GM18526 (cell line): ENCODE data around the gene ZRANB1.

Source experiments
- POLR2A ChIP-seq: IDR thresholded peaks from 3 replicates; pipeline ENCODE4 v1.6.1; 2011; ENCODE audit not compliant: insufficient read length; ENCODE audit errors: extremely low read depth

ZRANB1 gene

GRCh38 chr10:124944982-124945381 is 3.1 kb downstream of the ZRANB1 start:
- TF ChIP-seq POLR2A, result no peak

GRCh38 chr10:124946945-124947344 is 5.0 kb downstream of the ZRANB1 start:
- TF ChIP-seq POLR2A, result no peak

GRCh38 chr10:124949543-124949942 is 7.6 kb downstream of the ZRANB1 start:
- TF ChIP-seq POLR2A, result no peak

GRCh38 chr10:124952123-124952522 is 10.2 kb downstream of the ZRANB1 start:
- no peak for TF ChIP-seq POLR2A

GRCh38 chr10:124953421-124953820 is 11.5 kb downstream of the ZRANB1 start:
- no peak for TF ChIP-seq POLR2A

- TF ChIP-seq POLR2A, result no peak
Measured at GRCh38 chr10:124955243-124955642, 13.3 kb downstream of the ZRANB1 start.

- TF ChIP-seq POLR2A, result no peak
Measured at GRCh38 chr10:124955868-124956267, 13.9 kb downstream of the ZRANB1 start.

- no peak for TF ChIP-seq POLR2A
Measured at GRCh38 chr10:124956764-124957163, 14.8 kb downstream of the ZRANB1 start.

- TF ChIP-seq POLR2A, result no peak
Measured at GRCh38 chr10:124957404-124957947, 15.6 kb downstream of the ZRANB1 start.

- no peak for TF ChIP-seq POLR2A
Measured at GRCh38 chr10:124959564-124959963, 17.6 kb downstream of the ZRANB1 start.

- no peak for TF ChIP-seq POLR2A
Measured at GRCh38 chr10:124961248-124961570, 19.3 kb downstream of the ZRANB1 start.

GRCh38 chr10:124962421-124962820 is 20.5 kb downstream of the ZRANB1 start:
- no peak for TF ChIP-seq POLR2A

- TF ChIP-seq POLR2A, result no peak
Measured at GRCh38 chr10:124963866-124964720, 22.2 kb downstream of the ZRANB1 start.

GRCh38 chr10:124966008-124966407 is 24.1 kb downstream of the ZRANB1 start:
- no peak for TF ChIP-seq POLR2A

GRCh38 chr10:124967255-124967654 is 25.3 kb downstream of the ZRANB1 start:
- TF ChIP-seq POLR2A, result no peak

GRCh38 chr10:124971276-124971675 is 29.4 kb downstream of the ZRANB1 start:
- no peak for TF ChIP-seq POLR2A

GRCh38 chr10:124972637-124973036 is 30.7 kb downstream of the ZRANB1 start:
- no peak for TF ChIP-seq POLR2A
